GM21786 (cell line): ENCODE results near the gene ATP1B1.
A peak's percentile ranks its signal among the peaks of the same experiment; 100 is the strongest.

Source experiments
- ATAC-seq: cut with Tn5 transposase; IDR thresholded peaks from one replicate; pipeline ENCODE4 v1.9.1; 2021; ENCODE audit not compliant: unreplicated experiment

The ATP1B1 gene

DNA sequence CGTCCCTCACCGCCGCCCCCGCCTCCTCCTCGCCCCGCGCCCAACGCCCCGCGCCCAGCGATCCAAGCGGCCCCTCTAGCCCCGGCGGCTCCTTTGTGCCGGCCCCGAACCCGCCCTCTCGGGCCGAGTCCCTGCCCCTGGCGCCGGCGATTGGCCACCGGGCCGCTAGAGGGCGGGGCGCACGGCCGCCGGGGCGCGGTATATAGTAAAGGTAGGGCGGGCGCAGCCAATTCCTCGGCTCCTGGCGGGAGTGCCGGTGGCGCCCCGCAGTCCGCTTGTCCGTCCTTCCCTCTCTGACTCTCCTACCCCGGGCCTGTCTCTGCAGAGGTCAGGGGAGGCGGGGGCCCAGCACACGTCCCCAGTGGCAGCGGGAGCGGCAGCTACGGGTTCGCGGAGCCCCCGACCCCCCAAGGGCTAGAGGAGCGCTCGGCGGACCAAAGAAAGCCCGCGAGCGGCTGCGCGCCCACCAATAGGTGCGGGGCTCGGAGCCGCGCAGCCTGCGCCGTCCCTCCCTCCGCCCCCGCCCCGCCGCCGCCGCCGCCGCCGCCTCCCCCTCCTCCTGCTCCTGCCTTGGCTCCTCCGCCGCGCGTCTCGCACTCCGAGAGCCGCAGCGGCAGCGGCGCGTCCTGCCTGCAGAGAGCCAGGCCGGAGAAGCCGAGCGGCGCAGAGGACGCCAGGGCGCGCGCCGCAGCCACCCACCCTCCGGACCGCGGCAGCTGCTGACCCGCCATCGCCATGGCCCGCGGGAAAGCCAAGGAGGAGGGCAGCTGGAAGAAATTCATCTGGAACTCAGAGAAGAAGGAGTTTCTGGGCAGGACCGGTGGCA, at the start of gene ATP1B1:
Gene ATP1B1 (plus strand): TSS at position 596 of the 826 bp plus-strand sequence. CDS start 140 bp downstream, at position 736.
- ATAC-seq = peak; percentile 76

DNA sequence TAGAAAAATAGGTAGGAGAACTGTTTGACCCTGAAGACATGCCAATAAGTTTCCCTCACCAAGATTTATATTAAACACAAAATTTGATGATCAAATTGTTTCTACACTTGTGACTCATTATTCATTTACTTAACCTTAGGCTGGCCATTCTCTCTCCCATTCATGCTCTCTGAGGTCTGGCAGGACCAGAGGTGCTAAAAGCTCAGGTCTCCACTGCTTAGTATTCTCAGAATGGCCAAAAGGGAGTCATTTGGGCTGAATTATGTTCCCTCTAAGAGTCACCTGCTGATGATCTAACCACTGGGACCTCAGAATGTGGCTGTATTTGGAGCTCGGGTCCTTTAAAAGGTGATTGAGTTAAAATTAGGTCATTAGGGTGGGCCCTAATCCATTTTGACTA, 47.1 kb upstream of the ATP1B1 start:
- no peak for ATAC-seq

DNA sequence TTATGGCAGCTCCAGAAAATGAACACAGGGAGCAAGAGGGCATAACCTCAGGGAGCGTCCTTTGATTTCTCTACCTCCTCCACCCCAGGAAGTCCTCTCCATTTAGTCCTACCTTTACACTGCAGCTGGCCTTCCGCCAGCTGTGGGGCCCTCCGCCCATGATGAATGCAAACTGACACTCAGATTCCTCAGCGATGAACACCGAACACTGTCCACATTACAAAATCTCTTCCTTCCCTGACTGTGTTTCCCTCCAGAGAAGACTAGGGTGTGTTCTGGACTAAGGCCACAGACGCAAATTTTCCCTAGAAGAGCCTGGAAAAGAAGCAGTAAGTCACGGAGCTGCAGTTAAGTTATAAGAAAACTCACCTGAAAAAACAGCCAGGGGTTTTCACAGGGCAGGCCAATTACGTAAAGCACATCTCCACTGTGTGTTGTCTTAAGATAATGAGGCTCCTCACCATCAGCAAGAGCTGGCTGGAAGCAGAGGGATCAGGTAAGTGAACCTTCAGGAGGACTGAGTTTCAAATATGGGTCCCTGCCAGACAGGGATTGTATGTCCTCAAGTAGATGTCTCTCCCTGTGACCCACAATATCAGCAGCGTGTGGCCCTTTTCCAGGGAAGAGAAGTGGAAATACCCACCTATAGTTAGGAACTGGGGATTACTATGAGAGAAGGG, 46.3 kb upstream of the ATP1B1 start:
- ATAC-seq = no peak

DNA sequence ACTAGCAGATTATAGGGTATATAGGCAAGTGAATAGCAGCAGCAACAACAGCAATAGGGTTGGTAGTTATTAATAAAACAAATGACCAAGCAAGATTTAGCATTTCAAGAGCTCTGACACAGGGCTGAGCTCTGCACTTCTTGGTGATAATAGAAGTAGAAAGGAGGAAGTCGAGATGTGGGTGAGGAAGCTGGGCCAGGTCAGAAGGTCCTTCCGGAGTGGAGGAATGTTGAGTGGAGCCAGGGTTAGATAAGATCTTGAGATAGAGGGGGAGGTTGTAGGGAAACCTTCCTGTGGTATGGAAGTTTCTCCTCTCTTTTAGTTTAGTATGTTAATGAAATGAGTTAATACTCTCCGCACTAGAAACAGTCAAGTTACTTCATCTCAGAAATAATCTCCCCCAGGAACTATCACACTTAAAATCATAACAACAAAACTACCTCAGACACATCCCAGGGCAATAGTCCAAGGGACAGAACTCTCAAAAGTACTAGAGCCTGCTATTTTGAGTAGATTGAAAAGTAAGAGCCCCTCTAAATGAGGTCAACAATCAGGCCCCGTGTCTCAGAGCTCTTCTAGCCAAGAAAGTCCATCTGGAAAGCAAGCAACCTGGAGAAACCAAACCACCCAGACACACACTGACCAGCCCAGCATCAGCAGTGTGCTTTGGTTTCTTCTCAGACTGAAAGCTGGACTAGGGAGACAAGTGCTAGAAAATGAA, 45.4 kb upstream of the ATP1B1 start:
- no peak for ATAC-seq

DNA sequence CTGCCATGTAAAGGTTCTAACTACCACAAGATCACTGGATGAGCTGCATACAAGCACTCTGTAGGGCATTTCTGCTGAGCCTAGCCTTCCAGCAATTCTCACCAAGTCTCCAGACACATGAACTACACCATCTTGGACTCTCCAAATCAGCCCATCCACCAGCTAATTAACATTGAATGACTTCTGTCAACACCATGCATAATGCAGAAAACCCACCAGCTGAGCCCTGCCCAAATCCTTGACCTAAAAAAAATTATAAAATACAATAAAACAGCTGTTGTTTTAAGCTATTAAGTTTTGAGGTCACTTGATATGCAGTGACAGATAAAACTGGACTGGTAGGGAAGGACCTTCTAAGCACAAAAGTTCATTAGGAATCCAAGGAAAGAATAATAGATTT, 44.3 kb upstream of the ATP1B1 start:
- no peak for ATAC-seq

DNA sequence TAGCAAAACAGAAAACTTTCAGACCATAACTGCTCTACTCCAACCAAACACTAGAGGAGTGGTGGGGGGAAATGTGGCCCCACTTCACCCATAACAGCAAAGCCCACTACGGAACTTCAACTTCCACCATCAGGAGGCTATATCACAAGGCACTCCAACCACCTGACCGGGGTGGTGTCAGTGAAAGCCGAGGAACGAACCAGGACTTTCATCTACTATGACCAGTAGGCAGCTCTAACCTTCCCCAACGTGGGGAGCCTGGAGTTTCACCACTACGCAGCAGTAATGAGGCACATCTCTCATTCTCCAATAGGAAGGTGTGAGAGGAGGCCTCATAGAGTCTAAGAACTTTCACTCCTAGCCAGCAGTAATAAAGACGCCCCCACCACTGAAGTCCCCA, 42.4 kb upstream of the ATP1B1 start:
- ATAC-seq = no peak

DNA sequence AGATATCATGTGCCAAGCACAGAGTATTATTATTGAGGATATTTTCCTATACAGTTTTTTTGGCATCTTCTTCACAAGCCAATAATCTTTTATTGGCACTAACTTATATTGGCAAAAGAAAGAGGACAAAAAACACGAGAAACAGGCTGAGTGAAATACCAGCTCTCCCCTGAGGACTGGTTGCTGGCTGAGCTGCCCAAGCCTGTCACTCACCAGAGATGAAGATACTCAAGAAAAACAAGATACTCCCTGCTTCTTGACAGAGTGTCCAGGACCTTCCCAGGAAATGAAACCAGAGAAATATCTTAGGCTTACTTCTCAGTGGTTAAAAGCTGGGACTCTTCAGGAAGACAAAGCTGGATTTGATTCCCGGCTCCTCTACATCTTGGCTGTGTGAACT, 35.9 kb upstream of the ATP1B1 start:
- no peak for ATAC-seq

DNA sequence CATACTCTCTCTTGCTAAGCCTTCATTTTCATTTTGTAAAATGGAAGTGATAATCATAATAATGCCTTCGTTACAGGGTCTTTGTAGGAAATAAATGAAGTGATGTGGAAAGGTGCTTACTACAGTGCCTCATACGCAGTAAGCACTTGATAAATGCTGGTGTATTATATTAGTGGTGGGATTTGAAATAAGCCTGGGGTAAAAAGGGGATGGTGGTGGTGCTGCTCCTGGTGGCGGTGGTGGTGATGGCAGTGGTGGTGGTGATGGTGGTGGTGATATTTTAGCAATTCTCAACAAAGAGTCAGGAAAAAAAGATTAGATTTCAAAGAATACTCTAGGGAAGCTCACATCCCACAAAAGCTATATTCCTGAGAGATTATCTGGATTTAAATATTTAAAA, 35.5 kb upstream of the ATP1B1 start:
- no peak for ATAC-seq

DNA sequence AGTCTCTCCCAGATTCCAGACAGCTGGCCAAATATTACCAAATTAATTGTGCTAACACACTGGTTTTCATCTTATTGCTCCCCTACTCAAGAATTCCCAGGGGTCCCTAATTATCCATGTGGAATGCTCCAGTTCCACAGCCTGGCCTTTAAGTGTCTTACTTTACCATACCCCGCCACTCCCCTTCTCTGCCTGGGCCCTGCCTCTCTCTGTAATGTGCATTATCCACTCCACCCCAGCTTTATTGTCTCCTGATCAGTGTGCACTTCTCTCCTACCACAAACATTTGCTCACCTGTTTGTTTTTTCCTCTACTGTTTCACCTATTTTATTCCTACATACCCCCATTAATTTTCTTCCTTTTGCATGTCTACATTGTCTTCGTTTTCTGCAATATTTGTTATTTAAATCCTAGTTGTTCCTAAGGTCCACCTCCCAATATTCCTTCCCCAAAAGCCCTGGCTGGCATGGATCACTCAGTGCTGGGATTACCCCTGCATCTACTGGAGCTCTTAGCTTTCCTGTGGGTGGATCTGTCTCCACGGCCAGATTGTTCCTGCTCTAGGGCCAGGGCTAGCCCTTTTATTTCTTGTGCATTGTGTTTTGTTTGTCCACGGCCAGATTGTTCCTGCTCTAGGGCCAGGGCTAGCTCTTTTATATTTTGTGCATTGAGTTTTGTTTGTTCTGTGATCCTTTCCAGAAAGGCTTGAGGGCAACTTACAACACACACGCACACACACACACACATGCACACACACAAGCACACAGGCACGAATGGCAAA, 33.4 kb upstream of the ATP1B1 start:
- ATAC-seq = no peak

DNA sequence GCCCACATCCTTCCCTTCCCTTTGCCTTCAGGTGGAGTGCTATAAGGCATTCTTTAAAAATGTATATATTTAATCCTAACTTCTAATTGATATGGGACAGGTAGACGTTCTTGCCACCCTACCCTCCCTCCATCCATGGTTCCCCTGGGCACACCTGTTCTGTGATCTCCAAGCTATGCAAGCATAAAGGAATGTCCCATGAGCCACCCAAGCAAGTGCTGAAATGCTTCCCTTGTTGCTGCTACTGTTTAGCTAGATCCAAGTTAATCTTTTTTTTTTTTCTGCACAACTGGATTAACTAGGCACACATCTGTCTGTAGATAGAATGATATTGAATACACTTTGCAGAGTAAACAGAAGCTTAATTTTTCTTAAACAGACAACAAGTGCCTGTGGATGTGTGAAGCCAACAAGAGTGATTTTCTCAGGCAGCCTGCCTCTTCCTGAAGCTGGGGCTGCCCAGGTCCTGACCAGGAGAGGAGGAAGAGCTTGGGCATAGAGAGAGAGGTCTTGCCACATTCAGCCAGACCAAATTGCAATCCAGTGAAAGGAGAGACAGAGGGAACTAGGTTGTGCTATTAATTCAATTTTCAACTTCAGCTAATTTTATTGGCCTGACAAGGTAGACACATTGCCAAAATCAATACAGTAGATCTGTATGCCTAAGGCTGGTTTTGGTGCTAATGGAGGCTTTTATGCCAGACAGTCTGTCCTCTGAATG, 28.2 kb upstream of the ATP1B1 start:
- ATAC-seq = no peak

DNA sequence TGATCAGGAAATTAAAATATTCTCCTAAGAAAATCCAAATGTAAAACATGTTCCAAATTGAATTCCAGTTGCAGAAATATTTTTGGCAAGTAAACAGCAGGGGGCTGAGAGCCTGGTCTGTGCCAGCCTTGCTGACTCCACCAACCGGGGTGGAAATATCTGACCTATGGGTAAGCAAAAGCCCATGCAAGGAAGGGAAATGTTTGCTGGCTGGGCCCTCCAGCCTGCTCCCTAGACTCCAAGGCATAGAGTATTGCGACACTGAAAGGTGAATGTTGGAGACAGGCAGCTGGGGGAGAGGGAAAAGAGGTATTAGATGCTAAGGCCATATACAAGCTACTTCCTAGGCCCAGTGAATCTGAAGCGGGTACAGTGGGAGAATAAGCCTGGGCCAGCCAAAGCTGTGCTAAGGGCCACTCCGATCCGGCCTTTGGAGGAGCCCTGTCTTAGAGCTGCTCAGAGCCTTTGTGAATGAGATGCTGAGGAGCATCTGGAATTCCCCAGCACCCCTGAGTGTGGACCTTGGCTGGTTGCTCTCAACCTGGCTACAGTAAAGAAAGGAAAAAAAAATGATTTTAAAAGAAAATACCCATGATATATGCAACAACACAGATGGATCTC, 24.9 kb upstream of the ATP1B1 start:
- no peak for ATAC-seq

DNA sequence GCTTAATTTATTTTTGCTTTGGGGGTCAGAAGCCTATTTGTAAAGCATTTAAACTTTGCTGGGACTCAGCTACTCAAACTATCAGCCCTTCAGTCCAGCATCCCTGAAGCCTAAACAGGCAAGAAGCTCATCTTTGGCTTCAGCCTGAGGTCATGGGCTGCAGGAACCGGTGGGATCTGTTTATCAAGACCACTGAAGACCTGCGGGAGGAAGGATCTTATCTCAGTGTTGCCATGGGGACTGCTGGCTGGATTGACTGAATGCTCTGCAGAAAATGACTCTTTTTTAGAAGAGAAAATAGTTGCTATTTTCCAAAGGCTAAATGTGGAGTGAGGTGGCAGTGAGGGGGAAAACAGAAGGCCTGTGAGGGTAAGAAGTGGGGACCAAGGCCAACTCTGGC, 20.6 kb upstream of the ATP1B1 start:
- ATAC-seq = no peak

DNA sequence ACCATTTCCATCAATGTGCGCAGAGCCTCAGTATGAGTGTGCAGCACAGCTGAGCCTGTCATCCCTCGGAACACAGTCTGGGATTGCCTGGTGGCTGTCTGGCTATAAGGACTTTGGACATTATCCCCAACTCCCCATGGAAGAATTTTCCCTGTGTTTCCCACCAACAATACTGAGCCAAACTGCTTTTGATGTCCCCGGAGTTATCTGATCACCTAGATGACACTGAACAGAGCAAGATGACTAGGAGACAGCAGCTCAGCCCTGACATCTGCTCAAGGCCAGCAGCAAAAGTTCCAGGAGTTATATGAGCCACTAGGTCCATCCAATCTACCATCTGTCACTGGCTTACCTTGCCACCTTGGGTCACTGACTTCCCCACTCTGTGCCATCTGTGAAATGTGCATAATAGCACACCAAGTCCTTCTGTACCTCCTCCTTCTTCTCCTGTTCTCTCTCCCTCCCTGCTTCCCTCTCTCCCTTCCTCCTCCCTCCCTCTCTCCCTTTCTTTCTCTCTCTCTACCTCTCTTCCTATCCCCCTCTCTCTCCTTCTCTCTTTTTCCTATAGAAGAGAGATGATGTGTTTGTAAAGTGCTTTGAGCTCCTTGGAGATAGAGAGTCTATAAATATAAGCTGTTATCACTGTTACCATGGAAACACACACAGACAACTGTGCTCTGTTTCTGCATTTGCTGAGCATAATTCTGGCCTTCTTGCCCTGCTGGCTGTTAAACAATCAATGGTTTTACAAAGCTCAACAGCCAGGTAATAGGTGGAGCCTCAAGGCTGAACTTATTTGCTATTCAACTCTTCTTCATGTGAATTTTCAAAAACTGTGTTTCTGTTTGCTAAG, 19.7 kb upstream of the ATP1B1 start:
- ATAC-seq = no peak

DNA sequence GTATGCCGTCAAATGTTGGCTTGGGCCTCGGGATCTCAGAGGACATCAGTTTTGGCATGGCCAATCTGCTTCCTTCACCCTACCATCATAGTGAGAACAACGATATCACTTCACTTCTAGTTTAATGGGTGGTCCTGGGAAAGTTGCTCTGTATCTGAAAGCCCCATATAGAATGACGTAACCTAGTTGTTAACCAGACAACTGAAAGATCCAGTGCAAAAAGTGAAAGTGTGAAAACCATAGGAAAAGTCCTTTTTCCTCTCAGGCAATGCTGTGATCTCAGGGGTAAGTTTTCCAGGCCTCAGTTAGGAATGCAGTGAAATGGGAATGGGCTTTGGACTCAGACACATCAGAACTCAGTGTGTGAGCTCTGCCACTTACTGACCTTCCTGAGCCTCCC, 18.6 kb upstream of the ATP1B1 start:
- no peak for ATAC-seq

DNA sequence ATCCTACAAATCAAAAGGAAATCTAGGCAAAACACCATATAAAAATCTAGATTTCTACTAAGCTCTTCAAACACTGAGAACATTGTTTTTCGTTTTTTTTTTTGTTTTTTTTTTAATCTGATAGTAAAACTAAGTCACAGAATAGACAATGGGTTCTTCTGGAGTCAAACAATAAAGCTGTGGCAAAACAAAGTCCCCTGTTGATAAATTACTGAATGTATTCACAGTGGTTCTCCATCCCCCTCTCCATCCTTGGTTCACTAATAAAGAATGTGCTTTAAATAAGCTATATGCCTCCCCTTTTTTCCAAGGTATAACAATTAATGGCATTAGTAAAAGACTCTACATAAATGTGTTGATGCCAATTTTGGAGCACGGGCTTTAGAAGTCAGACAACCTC, 16.7 kb upstream of the ATP1B1 start:
- ATAC-seq = no peak

DNA sequence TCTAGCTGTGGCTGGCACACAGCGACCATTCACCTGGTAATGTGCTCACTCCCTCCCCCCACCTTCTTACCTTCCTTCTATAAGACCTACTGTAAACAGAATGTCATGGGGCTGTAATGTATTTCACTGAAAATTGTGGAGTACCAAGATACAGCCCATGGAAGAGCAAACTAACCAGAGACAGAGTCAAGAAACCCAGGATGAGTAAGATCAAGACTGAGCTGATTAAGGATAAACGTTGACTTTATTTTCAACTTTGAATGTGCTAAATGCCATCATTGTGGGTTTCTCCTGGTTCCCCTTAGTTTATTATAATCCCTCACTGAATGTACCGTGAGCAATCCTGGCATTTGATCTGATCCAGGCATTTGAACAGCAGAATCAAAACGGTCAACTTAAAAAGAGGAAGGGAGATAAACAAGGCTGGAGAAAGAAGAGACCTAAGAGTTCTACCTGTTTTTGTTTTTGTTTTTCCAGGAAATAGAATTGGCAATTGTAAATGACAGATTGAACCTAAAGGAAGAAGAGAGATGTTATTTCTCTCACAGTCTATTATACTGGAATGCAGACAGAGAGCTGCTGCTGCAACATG, 16.1 kb upstream of the ATP1B1 start:
- no peak for ATAC-seq

DNA sequence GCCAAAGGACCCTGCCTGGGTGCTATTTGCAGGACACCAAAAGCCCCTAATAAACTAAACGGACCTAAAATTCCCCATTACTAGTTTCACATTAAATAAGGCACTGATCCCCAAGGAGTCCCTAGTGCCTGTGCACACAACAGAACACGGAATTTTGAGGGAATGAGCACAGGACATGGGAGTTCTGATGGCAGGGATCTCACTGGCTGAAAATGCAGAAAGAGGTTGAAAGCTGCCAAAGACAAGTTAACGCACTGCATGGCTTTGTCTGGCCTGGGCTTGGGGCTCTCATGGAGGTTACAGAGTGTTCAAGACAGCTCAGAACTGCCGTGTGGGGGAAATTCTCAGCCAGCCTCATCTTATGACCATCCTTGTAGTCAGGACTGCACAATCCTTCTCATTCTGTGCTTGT, 15.6 kb upstream of the ATP1B1 start:
- peak; percentile 45 for ATAC-seq

DNA sequence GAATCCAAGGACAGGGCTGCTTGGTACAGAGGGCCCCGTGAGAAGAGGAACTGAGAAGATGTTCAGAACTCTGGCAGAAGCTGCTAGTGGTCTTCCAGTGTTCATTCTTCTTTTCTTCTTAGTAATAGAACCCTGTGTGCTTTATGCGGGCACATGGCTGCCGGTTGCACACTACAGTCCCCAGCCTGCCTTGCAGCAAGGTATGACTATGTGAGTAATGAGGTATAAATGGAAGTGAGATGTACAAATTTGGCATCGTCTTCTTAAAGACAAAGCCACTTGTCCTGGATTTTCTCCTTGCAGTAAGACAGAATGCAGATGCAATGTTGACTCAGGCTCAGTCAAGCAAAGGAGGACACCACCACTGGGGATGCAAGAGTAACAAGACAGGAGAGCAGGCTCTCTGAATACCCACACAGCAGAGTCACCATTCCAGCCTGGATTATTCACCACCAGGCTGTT, 15.0 kb upstream of the ATP1B1 start:
- peak; percentile 85 for ATAC-seq

DNA sequence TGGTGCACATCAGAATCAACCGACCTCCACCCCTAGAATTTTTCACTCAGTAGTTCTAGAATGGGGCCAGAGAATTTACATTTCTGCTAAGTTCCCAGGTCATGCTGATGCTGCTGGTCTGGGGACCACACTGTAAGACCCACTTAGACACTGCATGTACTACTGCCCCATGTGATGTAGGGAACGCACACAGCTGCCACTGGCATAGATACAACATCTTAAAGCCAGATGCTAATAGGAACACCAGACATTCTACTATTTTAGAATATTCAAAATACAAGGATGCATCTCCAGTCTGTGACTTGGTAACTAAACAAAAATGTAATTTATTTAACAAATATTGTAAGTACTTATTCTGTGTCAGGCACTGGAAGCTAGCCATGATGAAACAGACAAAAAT, 14.1 kb upstream of the ATP1B1 start:
- no peak for ATAC-seq
